ENCODE measurements around the gene PCNX3.

The PCNX3 gene

DNA sequence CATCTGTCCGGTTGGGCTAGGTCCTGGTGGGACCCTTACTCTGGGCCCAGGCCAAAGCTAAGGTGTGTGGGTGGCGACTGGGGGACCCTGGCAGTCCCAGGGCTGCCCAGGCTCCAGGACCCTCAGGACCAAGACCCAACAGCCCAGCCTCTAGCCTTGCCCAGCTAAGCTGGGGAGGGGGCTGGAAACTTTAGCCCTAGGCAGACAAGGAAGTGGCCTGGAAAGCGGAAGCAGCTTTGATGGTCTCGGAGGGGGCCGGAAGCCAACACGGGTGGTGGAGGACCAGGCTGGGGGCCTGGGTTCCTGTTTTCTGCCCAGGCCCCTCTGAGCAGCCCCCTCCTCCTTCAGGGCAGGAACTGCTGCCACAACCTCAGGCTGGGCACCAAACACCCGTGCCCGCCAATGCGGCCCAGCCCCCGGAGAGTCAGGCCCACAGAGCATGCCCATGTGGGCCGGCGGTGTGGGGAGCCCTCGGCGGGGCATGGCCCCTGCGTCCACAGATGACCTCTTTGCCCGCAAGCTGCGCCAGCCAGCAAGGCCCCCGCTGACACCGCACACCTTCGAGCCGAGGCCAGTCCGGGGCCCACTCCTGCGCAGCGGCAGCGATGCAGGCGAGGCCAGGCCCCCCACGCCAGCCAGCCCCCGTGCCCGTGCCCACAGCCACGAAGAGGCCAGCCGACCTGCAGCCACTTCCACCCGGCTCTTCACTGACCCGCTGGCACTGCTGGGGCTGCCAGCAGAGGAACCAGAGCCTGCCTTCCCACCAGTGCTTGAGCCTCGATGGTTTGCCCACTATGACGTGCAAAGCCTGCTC is 25.1 kb downstream of the PCNX3 start:
- no peak for DNase-seq

DNA sequence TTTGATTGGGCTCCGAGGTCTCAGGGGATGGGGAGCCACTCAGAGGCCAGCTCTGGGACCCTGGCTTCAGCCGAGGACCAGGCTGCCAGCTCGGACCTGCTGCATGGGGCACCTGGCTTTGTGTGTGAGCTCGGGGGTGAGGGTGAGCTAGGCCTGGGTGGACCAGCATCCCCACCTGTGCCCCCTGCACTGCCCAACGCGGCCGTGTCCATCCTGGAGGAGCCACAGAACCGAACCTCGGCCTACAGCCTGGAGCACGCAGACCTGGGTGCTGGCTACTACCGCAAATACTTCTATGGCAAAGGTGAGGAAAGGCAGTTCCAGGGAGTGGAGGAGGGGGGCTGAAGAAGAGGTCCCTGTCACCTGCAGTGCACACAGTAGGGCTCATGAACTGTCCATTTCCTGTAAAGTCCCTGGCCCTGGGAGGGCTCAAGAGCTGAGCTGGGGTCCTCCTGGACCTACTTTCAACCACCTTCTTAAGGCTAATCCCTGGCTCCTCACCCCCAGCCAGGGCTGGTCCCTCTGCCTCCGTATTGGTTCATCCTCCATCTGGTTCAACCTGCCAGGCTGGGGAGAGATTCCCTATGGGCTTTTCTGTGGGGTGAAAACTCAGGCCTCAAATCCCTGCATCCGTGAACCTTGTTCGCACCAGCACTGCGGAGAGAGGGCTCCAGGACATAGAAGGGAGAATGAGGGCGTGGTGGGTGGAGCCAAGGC is 25.9 kb downstream of the PCNX3 start:
- no peak for DNase-seq

GRCh38 chr11:65642014-65642671 is 26.6 kb downstream of the PCNX3 start:
- no peak for DNase-seq

DNA sequence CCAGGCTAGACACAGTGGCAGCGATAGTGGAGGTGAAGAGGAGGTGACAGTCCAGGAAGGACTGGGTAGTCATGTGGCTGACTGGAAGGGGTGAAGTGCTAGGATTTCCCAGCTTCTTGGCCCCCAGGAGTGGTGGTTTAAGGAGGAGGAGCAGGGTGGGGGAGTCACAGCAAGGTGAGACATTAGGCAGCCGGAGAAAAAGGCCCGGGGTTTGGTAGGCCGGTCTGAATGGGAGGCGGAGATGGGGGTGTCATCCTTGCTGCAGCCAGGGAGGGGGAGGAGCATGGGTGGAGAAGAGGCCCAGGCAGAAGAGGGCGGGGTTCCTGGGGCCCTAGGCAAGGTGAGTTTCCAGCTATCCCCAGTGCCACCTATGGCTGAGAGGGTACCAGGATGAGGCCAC is 28.4 kb downstream of the PCNX3 start:
- DNase-seq: no peak

GRCh38 chr11:65644837-65645236 is 29.3 kb downstream of the PCNX3 start:
- DNase-seq: no peak

DNA sequence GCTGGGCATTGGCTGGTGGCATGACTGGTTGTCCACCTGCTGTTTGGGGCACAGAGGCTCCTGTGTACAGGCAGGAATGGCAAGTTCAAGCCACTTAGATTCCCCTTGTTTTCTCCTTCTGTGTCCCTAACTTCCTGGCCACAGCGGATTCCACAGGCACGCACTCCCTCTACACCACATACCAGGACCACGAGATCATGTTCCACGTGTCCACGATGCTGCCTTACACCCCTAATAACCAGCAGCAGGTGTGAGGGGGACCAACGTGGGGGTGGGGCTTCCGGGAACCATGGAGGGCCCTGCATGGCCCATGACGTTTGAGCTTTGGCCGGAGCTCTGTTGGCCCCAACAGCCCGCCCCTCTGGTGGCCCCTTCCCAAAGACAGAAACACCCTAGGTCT is 30.1 kb downstream of the PCNX3 start:
- DNase-seq: no peak

DNA sequence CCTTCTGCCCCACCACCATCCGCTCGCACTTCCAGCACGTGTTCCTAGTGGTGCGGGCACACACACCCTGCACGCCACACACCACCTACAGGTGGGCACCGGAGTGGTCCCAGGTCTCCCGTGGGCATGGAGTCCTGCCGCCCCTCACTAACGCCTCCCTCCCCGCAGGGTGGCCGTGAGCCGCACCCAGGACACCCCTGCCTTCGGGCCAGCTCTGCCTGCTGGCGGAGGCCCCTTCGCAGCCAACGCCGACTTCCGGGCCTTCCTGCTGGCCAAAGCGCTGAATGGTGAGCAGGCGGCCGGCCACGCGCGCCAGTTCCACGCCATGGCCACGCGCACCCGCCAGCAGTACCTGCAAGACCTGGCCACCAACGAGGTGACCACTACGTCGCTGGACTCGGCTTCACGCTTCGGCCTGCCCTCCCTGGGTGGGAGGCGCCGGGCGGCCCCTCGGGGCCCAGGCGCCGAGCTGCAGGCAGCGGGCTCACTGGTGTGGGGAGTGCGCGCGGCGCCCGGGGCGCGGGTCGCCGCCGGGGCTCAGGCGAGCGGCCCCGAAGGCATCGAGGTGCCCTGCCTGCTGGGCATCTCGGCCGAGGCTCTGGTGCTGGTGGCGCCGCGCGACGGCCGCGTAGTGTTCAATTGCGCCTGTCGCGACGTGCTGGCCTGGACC is 30.8 kb downstream of the PCNX3 start:
- DNase-seq: no peak

DNA sequence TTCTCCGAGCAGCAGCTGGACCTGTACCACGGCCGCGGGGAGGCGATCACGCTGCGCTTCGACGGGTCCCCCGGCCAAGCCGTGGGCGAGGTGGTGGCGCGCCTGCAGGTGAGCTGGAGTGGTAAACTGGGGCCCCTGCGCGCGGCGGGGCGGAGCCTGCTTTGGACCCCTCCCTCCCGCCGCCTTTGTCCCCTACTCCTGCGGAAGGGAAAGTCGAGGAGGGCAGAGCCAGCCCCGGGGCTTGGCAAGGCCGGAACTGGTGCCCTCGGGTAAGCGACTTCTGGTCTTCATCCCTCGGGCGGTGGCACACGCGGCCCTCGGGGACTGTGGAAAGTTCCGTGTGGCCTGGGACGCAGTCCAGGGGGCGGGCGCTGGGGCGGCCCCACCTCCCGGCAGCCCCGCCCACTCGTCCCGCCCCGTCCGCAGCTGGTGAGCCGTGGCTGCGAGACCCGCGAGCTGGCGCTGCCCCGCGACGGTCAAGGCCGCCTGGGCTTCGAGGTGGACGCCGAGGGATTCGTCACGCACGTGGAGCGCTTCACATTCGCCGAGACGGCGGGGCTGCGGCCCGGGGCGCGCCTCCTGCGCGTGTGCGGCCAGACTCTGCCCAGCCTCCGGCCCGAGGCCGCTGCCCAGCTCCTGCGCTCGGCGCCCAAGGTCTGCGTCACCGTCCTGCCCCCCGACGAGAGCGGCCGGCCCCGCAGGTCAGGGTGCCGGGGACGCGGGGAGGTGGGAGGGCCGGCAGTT is 31.6 kb downstream of the PCNX3 start:
- DNase-seq: no peak

DNA sequence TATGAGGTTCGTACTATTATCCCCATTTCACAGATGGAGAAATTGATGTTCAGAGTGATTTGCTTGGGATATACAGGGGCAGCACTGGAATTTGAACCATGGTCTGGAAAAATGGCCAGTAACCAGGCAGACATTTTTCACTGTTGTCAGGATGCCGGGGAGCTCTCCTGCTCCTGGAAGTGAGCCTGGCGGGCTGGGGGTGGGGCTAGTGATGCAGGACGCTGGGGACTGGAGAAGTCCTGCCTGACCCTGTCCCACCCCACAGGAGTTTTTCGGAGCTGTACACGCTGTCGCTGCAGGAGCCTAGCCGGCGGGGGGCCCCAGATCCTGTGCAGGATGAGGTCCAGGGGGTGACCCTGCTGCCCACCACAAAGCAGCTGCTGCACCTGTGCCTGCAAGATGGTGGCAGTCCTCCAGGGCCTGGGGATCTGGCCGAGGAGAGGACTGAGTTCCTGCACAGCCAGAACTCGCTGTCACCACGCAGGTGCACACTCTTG is 33.5 kb downstream of the PCNX3 start:
- DNase-seq: no peak

GRCh38 chr11:65649656-65650546 is 34.3 kb downstream of the PCNX3 start:
- DNase-seq: no peak

GRCh38 chr11:65650547-65651338 is 35.2 kb downstream of the PCNX3 start:
- DNase-seq: no peak

- DNase-seq: no peak
Measured at GRCh38 chr11:65651339-65651588, 35.7 kb downstream of the PCNX3 start.

GRCh38 chr11:65651589-65652510 is 36.3 kb downstream of the PCNX3 start:
- no peak for DNase-seq

- peak; percentile 76 for DNase-seq
Measured at GRCh38 chr11:65652511-65653228, 37.1 kb downstream of the PCNX3 start.

DNA sequence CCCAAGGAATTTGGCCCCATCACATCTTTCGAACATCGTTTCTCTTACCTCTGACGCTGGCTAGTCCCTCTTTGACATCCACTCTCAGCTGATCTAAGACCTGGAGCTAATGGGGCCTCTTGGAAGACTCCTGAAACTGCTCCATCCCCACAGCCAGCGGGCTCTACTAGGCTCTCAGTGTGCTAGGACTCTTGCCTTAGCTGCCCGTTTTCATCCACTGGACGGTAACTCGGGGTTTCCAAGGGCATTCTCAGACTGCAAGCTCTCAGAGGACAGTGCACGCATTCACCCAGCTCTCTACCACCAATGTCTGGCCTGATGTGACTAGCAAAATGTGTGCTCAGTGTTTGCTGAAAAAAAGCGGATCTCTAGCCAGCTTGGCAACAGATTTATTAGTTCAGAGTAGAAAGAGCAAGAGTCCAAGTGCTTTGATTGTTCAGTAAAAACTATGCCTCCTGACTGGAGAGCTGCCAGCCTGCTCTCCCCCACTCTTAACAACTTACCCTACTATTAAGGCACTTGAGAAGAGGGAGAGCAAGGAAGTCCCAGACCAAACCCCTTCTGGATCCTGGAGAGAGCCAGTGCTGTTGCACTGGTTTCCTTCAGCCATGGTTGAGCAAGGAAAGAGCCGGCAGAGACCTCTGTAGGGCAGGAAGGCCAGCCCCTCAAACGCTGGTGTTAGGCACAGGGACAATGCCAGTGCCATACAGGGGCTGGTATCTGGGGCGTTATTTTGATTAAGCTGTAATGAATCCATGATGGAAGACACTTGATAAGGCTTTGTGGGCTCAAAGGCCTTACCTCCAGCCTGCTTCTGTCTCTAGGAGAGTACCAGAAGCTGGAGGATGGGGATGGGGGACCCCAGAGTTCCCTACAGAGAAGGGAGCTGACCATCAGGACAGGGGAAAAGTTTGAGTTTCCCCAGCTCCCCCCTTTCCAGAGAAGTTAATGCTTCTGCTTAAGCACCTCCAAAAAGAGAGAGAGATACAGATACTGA is 38.0 kb downstream of the PCNX3 start:
- no peak for DNase-seq

DNA sequence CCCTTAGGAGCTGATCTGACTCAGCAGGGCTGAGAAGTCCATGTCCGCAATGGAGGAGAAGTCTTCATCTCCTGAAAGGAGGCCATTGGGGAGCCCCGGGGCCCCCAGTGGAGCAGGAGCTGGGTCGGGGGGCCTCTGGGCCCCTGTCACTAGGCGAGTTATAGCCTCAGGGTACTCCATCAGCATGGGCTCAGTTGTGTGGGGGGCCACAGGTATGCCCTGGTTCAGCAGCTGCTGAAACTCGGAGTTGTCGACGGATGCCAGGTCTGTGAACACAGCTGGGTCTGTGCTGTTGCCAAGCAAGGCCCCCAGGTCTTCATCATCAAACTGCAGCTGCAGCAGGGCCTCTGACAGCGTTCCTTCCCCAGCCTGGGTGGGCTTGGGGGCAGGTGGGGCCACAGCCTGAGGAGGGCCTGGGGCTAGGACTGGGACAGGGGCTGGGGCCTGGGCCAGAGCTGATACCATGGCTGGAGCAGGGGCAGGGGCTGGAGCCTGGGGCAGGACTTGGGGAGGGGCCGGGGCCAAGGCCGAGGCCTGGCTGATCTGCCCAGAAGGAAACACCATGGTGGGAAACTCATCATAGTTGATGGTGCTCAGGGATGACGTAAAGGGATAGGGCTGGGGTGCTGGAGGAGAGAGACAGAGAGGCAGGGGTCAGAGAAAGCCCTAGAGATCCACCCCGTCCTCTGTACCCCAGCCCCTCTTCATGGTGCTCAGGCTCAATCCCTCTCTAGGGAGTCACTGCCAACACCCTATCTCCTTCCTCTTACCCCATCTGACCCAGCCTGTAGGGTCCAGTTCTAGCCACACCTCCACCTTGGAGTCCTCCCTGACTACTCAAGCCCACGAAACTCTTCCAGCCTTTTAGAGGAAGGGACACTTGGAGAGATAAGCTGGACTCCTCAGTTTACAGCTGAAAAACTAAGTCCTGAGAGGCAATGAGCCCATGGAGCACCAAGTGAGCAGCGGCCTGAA is 39.1 kb downstream of the PCNX3 start:
- no peak for DNase-seq
